Left renal cortex interstitium (tissue), 4 donors: ENCODE results near the gene COL8A2. TPM values are rescaled to one million over a fixed set of nuclear protein-coding genes. Genes with fewer than 3 reads are reported as not detected.
"Not testable (repeated sequence)": the region's sequence is repeated elsewhere in the genome, so short reads cannot be mapped to it uniquely, and the experiment has no call there.

ENCODE experiments used
- DNase-seq, 4 donors: peaks; one replicate each; pipeline ENCODE4 v3.0.0-alpha.2; 2013; ENCODE audit warnings: low read depth in 4 of 4, low spot score in 2 of 4, missing footprints in 1 of 4
- polyA plus RNA-seq, 4 donors: library from polyadenylated mRNA; unstranded; fragments of 120-200 nt; gene quantifications; one replicate each; pipeline ENCODE4 v1.2.1, GENCODE V29; 2013; ENCODE audit not compliant: insufficient read length in 4 of 4

COL8A2 gene
- 1 to 10 TPM; 1.6 to 2.8 (median 1.9) TPM for polyA plus RNA-seq

DNA sequence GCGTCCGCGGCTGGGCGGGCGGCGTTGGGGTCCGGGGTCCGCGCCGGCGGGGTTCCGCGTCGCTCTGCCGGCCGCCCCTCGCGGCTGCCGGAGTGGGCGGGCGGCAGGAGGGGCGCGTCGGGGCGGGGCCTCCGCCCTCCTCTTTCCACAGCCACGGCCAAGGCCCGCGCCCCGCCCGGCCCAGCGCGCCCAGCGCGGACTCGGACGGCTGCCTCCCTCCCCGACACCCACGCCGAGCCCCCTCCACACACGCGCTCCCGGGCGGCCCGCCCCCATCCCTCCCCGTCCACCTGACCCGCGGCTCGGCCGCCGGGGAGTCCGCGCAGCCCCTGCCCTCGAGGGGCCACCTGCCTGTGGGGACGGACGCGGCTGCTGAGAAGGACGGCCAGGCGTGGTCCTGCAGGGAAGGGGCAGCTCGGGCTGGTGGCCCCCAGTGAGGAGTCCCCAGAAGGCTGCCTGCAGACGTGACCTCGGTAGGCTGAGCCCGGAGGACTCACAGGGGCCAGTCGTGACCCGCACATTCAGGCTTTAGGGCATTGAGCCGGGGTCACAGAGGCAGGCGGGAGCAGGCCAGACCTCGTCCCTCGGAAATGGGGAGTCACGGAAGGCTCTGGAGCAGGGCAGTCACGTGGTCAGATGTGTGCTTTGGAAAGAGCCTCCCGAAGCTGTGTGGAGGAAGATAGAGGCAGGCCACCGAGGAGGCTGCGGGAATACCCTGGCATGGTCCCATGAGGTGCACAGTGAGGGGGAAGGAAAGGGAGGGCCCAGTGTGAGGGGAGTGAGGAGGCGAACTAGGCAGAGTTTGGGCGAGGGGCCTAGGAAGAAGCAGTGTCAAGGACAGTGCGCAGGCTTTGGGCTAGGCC is at the start of gene COL8A2:
Gene COL8A2, minus strand, starts transcription at position 94 of the 863 bp plus-strand sequence. CDS start 24,980 bp downstream, outside the sequence.
- DNase-seq, result no peak

DNA sequence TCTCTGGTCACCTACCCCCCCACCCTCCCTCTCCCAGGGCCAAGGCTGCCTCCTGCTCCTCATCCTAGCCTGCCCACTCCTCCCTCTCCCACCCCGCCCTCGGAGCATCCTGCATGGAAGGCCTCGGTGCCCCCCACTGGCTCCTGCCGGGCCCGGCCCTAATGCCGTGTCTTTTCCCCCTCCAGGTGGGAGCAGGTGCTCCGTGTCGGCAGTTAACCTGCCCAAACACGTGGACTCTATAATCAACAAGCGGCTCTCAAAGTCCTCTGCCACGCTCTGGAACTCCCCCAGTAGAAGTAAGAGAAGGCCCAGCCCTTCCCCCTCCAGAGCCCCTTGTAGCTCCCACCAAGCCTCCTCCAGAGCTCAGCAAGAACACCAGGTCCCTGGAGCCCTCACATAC is 49.7 kb upstream of the COL8A2 start:
- DNase-seq, result no peak

DNA sequence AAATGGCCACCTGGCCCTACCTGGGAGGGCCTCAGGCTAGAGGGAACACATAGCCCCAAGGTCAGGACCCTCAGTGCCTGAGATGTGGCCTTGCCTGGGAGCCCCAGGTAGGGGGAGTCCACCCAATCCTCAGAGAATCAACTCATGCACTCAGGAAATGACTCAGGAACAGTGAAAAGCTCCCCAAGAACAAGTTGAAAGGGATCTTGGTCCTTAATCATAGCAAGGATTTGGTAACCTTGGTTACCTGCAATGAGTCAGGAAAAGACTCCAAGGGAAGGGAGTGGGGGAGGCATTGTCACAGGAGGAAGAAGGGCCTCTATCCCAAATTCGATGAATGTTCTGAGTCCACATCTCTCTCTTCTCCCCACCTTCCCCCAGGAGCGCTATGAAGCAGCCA is 48.0 kb upstream of the COL8A2 start:
- DNase-seq, result no peak

DNA sequence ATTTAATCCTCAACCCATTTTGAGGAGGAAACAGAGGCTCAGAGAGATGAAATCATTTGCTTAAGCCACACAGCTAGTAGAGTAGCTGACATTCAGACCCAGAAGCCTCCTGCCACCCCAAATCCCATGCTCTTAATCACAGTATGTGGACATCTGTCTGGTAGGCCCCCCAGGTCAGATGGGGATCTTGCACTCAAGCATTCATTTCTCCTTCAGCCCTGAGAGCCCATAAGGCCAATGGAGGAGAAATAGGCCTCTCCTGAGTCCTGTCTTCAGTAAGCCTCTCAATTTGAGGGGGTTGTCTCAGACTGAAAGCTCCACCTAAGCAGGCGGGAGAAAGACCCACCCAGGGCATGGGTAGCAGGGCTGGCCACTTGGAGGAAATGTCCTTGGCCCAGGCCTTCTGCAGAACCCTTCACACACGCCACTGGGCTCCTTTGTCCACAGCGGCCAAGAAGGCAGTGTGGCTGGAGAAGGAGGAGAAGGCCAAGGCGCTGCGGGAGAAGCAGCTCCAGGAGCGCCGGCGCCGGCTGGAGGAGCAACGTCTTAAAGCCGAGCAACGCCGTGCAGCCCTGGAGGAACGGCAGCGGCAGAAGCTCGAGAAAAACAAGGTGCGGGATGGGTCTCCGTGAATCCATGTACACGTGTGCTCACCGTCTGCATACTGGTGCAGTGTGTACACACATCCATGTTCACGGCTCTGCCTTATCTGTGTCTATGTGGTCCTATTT is 47.2 kb upstream of the COL8A2 start:
- no peak for DNase-seq

DNA sequence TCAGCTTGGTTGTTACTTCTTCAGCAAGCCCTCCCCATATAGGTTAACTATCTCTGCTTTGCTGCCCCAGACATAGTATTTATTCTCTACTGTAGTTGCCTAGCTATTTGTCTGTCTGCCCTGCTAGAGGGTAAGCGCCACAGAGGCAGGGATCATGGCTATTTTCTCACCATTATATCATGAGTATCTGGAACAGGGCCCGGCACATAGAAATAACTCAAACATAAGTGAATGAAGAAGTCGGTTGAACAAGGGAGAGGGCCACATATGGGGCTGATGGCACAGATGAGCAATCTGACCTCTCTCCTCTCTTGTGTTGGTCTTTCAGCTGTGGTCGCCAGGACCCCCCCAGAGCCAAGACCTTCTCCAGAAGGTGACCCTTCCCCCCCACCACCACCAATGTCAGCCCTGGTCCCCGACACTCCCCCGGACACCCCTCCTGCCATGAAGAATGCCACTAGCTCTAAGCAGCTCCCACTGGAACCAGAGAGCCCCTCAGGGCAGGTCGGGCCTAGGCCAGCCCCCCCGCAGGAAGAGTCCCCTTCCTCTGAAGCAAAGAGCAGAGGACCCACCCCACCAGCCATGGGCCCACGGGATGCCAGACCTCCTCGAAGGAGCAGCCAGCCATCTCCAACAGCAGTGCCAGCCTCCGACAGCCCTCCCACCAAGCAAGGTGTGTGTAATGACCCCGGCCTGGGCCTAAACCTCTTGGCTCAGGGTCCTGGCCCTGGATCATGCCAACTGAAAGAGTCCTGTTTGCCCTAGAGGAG is 45.8 kb upstream of the COL8A2 start:
- DNase-seq, result no peak

DNA sequence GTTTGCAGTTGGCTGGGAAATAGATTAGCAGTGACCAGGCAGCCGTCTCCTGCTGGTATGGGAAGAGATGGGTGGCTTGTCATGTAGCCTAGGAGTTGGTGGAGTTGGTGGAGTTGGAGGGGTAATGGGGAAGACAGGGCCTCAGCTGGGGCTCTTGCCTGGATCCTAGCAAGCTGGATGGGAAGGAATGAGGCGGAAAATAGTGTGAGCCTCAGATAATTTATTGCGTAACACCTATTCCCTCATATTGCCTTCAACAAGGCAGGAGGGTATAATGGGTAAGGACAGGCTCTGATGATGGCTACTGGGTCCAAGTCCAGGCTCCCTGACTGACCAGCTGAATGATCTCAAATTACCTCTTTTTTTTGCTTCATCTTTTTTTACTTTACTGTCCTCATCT is 43.5 kb upstream of the COL8A2 start:
- no peak for DNase-seq

DNA sequence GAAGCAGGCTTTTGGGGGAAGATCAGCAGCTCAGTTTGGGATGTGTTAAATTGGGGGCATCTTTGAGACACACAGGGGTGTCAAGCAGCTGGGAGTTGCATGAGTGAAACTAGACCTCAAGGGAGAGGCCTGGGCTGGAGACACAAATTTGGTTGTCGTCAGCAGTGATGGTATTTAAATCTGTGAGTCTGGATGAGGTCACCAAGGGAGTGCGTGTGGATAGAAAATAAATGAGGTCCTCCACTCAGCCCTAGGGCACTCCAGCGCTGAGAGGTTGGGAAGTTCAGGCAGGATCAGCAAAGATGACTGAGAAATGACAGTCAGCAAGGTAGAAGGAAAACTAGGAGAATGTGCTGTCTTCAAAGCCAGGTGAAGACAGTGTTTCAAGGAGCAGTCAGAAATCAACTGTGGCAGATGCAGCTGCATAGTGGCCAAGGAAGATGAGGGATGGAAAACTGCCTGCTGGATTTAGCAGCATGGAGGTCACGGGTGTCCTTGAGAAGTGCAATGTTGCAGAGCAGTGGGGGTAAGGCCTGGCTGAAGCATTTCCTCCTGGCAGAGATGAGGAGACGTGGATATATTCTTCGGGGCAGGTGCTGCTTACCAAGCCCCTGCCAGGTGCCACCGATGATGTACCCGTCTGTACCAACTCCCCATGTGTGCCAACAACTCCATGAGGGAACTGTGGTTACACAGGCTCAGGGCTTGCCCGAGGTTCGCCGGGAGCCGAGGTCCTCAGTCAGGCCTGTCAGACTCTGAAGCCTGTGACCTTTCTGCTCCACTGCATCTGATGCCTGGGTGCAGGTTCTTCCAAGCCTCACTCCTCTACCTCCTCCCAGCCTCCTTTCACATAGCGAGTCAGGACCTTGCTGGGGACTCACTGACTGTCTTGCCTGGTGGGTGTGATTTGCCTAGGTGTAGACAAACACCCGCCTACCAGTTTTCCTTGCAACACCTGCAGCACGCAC is 42.2 kb upstream of the COL8A2 start:
- DNase-seq, result no peak

DNA sequence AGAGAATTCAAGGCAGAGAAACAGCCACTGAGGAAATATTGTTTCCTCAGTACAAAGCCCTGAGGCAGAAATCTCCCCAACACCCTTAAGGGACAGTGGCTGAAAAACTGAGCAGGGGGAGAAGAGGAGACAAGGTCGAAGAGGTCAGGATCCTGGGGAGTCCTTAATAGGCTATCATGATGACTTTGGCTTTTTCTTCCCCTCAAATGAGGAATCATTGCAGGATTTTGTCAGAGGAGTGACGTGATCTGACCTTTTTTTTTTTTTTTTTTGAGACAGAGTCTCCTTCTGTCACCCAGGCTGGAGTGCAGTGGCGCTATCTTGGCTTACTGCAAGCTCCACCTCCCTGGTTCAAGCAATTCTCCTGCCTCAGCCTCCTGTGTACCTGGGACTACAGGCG is 41.1 kb upstream of the COL8A2 start:
- DNase-seq, result no peak

DNA sequence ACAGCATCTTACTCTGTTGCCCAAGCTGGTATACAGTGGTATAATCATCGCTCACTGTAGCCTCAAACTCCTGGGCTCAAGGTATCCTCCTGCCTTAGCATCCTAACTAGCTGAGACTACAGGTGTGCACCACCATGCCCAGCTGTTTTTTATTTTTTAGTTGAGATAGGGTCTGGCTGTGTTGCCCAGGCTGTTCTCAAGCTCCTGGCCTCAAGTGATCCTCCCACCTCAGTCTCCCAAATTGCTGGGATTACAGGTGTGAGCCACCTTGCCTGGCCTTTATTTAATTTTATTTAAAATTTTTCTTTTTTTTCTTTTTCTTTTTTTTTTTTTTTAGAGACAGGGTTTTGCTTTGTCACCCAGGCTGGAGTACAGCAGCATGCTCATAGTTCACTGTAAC is 40.1 kb upstream of the COL8A2 start:
- DNase-seq, result no peak

DNA sequence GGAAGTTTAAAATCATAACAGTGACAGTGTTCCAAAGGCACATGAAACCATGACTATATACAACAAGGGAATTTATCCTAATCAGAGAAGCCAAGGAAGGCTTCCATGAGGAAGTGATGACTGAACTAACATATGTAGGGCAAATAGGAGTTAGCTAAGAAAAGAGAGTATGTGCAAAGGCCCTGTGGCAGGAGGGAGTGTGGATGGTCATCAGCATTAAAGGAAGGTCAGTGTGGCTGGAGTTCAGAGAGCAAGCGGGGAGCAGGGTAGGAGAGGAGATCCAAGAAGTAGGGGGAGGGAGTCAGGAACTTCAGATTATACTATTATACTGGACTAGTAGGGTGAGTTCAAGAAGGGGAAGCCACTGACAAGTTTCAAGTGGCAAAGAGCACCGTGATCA is 39.3 kb upstream of the COL8A2 start:
- DNase-seq, result no peak

DNA sequence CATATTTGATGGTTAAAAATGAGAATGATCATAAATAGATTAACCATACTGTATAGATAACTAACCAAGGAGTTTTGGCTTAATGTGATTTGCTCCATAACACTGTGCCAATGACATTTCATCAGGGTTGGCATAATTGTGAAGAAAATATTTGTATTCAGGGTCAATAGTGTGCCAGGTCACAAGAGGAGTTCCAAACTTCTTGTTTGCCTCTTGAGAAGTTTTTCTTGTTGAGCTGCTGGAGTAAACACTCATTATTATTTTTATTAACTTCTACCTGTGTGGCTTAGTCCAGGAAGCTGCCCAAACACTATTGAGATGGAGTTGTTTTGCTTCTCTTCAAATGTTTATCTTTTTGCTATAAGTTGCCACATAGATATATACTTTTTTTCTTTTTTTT is 38.4 kb upstream of the COL8A2 start:
- DNase-seq, result no peak

DNA sequence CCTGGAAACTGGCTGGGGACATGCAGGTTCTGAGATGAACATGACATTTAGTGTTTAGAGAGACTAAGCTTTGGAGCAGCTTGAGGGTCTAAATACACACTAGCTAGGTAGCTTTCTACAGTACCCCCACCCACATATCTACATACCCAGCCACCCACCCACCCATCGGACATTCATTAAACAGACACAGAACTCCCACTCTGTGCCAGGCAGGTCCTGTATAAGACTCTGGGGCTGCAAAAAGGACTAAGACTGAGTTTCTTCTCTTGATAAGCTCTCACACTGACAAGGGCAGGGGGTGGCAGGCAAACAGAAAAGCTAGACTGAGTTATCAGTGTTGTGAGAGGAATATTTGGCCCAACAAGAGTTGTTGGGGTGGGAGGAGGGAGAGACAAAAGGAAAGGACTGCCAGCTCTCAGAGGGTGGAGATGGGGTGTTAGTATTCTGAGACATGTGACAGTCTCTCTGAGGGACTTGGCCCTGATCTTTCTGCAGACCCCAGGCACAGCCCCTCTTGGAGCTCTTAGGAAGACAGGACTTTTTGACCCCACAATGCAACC is 37.7 kb upstream of the COL8A2 start:
- no peak for DNase-seq

DNA sequence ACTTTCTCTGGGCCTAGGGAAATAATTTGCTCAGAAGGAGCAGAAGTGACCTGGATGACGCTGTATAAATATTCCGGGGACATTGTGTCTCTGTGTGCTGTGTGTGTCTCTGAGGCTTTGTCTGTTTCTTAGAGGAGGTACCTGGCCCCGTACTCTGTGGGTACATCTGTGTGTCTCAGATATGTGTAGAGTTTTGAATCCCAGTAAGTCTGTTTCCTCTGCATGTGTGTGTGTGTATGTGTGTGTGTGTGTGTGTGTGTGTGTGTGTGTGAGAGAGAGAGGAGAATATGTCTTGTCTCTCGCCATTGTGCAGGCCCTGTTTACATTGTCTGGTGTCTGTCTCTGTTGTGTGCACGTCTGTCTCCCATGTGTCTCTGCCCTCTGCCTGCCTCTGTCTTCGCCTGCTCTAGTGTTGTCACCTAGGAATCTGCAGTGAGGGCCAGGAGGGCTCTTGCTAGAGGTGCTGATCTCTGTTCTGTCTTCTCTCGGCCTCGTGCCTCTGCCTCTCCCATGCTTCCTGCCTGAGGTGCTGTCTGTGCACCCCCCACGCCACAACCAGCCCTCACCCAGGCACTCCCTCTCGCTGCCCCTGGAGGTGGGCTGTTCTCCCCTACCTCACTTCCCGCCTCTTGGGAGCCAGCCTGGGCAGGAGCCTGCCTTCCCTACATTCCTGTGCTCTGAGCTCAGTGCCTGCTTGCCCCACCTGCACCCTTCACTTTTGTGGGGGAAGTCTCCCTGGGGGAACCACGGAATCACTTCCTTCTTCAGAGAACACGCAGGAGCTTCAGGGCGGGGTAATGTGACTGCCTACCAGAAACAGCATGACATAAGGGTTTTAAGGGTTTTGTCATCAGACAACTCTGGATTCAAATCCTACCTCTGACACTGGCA is 36.9 kb upstream of the COL8A2 start:
- no peak for DNase-seq

DNA sequence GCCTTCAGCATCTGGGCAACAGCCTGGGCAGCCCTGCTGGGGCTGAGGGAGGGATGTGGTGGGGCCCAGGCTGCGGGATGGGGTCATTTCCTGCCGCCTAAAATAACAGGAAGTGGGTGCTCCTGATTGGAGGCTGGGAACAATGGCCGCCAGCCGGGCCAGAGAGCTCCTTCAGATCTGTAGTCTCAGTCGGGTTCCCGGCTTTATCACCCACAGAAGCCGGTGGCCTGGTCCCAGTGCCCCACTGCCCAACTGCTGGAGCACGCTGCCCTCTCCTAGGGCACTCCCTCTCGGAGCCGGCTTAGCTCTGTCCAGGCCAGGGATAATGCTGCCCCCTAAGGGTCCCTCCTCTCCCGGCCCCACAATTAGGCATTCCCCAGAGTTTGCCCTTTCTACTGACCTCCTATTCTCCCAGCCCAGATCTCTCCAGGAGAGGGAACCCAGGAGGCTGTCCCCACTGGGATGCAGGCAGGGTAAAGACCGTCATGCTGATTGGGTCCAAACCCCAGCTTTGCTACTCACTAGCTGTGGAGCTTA is 36.0 kb upstream of the COL8A2 start:
- DNase-seq, result no peak

DNA sequence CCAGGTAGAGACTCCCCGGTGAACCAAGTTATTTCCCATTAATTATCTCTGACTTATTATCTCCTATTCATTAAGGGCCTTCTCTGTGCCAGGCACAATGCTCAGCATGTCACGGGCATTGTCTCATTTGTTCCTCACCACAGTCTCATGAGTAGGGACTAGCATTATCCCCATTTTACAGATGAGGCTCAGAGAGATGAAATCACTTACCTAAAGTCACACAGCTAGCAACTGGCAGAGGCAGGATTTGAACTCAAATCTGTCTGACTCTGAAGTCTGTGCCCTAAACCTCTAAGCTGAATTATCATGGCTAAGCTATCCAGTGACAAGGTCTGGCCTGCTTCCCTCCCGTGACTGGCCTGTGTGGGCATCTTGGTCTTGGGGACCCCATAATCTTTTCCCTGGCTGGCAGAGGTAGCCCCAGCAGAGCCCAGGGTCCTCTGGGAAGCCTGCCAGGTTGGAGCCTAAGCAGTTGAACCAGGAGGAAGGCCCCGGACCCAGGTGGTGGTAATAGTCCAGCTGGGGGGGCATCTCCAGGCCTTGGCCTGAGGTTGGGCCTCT is 35.4 kb upstream of the COL8A2 start:
- DNase-seq, result no peak

DNA sequence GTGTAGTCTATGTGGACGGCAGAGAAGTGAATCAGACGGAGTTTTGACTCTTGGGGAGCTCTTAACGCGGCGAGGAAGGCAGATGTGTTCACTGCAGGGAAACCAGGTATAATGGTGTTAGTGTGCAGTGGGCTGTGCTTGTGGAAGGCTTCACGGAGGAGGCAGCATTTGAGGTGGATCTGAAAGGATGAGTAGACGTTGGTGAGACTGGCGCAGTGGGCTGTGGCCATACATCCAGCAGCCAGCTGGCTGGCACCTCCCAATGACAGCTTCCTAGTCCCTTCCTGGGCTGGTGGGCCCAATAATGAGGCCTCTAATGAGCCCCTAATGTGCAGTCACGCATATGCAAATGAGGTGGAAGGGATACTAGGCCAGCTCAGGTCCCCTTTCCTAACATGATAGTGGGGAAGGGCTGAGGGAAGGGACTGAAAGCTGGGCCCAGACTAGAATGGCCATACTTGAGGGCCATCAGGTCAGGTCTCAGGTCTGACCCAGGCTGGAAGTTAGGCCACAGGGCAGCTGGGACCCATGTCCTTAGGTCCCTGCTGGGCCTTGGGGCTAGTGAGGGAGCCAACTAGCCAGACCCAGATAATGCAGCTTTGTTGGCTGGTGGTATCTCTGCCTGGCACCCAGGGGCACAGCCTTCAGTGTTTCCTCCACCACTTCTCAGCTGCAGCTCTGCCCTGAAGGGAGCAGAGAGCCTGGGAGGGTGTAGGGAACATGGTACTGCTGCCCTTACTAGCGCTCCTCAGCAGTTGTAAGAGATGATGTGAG is 34.8 kb upstream of the COL8A2 start:
- no peak for DNase-seq

DNA sequence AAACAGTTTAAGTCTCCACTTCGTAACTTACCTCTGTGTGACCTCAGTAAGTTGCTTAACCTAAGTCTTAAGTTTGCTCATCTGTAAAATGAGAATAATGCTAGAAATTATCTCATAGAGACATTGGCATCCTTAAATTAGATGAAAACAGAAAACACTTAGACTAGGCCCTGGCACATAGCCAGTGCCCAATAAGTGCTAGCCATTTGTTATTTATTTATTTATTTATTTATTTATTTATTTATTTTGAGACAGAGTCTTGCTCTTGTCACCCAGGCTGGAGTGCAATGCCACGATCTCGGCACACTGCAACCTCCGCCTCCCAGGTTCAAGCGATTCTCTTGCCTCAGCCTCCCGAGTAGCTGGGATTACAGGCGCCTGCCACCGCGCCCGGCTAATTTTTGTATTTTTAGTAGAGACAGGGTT is 33.8 kb upstream of the COL8A2 start:
- DNase-seq, result not testable (repeated sequence)
